Measurements from ENCODE around the gene C1orf74.
"Not testable (repeated sequence)": the region's sequence is repeated elsewhere in the genome, so short reads cannot be mapped to it uniquely, and the experiment has no call there.

The C1orf74 gene

DNA sequence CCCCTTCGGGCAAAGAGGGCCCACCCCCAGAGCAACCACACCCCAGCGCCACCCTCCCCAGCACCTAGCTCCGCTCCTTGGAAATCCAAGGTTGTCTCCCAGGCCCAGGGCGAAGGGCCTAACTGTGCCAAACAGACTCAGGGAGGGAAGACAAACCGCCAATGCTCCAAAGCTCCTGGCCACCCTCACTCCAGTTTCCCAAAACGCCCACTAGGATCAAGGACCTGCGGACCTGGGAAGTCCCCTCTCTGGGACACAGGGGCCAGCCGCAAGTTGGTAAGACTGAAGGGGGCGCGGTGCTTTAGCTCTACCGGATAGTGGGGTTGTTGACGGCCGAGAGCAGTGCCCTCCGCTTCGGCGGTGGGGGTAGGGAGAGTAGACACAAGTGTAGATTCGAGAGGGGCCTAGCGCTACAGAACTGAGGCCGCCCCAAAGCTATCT lies 21.0 kb upstream of the C1orf74 start:
- no peak for DNase-seq

DNA sequence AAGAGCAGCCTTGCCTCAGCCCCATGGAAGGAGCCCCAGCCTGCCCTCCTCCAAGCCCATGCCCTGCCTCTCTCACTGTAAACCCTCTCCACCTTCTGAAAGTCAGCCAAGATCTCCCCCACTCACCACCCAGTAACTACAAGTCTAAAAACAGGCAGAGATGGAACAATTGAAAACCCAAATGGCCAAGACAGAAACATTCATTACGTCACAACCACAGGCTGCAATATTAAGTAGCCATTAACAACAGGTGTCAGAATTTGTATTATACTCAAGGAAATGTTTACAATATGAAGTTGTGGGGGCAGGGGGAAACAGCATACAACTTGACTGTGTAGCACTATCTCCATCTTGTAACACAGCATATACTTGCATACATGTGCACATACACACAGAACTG lies 19.2 kb upstream of the C1orf74 start:
- no peak for DNase-seq

DNA sequence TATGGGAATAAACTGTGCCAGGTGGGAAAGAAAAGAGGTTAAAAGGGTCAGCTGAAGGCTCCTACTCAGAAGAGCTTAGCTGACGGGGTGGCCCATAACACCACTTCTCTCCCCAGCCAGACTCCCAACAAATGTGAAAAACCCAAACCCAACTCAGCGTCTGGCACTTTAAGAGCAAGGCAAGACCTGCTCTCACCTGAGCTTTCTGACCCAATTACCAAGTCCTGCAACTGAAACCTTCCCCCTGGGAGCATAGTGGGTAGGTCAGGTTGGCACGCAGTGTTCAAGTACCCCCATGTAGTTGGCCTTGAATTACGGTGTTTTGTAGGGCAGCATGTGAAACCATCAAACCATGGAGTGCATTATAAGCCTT lies 18.4 kb upstream of the C1orf74 start:
- DNase-seq: no peak

DNA sequence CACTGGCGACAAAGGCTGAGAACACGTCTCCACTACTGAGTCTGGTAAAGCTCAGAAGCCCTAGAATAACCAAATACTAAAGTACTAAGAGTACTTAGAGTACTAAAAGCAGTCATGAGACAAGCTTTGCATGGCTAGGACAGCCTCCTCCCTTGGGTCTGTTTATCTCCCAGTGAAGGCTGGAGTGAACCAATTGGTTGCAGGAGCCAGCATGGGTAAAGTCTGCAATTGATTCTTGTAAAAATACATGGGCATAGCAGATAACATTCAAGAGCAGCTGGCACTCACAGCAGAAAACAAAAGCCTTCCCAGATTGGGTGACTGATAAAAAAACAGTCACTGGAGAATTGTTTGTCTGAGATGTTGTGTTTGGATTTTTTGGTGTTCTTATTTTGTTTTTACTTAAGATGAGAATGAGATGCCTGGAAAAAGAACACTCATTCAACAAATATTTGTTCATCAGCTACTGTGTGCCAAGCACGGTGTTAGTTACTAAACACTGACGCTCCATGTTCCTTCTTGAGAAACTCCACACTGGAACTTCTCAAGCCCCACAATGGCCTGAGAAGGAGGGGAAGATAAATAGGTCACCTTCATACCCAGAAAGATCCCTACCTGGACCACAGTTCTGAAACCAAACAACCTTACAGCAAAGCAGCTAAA lies 17.9 kb upstream of the C1orf74 start:
- DNase-seq: no peak

DNA sequence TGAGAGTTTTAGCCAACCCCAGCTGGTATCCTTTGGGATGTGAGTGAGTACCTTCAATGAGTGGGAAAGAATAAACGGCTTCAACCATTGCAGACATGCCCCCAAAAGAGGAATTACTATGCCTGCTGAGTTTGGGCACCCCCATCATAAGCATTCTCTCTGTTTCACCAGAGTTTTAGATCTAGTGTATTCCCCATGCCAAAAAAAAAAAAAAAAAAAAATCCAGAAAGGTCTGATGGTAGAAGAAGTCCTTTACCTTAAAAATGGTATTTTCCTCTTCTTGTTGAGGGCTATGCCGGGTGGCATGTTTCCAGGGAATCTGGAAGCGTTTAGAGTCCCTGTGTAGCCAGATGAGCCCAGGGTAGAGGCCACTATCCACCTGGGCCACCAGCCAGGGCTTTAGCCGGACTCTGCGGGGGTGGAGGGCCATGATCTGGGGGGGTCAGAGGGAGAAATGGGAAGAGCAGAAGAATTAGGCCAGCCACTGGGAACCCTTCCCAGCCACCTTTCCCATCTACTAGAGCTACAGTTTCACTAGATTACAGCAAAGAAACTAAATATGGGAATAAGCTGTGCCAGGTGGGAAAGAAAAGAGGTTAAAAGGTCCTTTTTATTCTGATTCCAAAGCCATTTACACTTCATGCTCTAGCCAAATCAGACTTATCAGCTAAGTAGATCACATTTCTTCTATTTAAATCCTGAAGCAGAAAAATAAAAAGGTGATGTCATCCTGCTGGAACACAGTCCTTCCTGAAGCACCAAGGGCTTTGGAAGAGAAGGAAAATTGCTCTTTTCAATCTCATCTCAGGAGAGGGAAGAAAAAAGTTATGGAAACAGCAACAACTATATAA lies 16.9 kb upstream of the C1orf74 start:
- DNase-seq: no peak

DNA sequence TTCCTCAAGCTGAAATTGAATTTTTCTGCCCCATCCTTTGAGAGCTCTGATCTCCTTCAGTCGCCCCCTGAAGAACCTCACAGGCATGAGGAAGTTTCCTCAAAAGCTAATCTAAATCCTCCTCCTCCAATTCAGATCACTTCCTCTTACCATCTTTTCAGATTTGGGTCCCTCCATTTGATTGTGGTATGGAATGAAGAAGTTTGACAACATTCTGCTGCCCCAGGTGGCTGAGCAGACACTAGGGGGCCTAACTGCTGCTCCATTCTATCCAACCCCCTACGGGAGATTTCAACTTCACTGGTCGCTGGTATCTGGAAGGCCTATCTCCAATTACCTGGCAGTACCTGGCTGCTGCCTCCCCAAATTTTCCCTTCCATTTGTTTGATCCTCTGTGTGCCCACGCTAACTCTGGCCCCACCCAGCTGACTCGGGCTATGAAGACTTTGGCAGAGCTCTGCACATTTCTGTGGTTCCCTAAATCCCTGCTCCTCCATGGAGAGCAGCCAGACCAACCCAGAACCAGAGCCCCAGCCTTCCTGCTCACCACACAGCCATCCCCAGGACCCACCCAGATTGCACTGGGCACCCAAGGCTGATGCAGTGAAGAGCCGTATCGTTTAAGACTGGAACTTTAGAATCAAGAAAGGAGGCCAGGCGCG lies 13.8 kb upstream of the C1orf74 start:
- DNase-seq: no peak

DNA sequence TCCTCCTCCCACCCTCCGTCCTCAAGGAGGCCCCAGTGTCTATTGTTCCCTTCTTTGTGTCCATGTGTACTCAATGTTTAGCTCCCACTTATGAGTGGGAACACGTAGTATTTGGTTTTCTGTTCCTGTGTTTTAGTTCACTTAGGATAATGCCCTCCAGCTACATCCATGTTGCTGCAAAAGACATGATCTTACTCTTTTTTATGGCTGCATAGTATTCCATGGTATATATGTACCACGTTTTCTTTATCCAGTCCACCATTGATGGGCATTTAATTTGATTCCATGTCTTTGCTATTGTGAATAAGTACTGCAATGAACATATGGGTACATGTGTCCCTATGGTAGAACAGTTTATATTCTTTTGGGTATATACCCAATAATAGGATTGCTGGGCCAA lies 9.4 kb upstream of the C1orf74 start:
- not testable (repeated sequence) for DNase-seq

DNA sequence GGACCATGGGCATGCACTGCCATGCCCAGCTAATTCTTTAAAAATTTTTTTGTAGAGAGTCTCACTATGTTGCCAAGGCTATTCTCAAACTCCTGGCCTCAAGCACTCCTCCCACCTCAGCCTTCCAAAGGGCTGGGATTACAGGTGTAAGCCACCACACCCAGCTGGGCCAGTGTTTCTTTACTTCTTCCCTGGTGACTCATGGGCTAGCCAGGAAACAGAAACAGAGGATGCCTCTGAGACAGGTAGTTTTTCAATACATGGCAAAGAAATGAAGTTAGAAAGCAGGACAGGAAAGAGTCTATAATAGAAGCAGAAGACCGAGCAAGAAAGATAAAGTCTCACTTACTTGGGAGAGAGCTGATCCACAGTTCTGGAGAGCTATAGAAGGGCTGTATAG lies 7.6 kb upstream of the C1orf74 start:
- no peak for DNase-seq

DNA sequence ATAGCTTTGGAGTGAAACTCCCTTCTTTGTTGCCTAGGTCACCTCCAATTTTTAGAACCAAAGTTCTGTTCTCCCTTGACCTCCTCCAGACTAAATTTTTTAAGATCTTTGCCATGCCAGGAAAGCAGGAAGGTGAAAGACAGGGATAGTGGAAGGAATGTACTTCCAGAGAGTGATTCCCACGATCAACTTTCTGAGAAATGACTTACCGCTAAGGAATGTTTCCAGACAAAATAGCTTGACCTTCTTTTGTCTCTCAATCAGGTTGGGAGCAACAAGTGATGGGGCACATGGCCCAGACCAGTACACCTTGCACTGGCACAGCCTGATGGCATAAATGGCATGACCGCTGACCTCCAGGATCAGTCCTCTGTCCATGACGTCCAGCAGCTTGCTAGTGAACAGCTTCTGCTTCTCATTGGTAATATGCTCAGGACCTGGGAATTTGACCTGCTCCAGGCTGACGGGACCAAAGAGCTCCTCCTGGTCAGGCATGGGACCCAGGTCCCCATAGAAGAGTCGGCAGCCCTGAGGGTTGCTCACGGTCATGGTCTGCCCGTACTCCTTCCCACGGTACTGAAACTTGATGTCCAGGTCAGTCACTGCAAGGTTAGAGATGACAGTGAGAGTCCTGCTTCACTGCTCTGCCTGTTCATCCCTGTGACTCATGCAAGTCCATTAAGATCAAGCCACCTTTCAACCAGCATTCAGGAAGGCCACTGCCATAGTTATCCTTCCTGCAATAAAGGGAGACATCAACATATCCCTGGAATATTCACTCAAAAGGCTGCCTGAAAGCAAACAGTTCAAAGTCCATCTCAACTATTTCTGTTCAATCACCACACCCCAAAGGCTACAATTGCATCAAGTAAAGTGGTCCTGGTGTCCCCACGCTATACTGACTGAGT lies 6.2 kb upstream of the C1orf74 start:
- no peak for DNase-seq

DNA sequence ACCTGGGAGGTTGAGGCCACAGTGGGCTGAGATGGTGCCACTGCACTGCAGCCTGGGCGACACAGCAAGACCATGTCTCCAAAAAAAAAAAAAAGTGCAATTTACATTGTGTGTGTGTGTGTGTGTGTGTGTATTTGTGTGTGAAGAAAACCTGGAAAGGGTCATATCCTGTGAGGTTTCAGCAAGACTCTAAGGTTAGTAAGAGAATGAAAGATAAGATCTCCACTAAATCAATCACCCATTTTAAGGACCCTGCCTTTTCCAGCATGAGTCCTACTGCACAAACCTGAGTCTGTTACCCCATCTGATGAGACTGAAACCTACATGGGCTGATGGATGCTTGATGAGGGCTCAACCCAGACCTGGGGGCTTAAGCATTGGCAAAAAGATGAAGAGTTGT lies 4.9 kb upstream of the C1orf74 start:
- no peak for DNase-seq

DNA sequence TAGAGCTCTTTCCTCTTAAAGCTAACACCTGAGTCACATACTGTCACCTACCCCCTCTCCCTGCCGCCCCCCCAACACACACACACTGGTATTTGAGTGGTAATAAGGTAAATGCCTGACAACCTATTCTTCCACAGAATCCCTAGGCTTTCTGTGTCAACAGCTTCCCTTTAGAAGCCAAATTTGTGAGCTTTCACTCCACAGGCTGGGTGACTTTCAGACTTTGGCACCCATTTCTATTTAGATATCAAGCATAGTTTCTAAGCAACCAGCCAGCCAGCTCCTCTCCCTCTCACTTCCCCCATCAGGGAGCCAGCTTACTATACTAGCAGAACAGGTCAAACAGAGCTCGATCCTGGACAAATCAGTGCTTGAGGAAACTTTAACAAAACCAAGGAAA lies 3.2 kb upstream of the C1orf74 start:
- no peak for DNase-seq

DNA sequence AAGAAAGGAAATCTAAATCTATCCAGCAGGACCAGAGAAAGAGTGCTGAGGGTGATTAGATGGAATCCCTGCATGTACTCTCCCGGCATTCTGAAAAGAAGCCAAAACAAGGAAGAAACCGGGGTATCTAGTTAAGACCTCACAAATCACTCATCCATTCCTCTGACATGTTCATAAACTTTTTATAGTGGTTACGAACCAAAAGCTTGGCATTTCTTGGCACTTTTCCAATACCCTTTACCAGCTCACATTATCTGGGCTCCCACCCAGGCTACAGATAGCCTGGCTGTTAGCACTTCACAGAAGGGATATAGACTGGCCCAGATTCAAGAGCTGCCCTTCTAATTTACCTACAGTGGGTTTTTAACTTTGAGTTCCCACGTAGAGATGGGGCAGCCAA lies 1.8 kb upstream of the C1orf74 start:
- DNase-seq: no peak

DNA sequence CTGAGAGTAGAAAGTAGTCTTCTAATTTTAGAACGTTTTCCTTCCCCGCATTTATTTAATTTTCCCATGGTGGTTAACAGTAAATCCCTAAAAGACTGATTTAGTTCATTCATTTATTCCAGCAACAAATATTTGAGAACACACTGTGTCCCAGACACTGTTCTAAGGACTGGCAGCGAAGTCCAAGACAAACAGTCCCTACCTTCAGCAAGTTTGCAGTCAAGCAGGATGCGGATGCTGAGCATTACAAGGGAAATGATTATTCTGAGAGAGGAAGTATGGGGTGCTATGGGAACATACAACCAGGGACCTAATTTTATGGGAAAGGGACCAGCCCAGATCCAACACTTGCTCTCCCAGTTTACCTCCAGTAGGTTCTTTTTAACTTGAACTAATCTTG lies 1.2 kb upstream of the C1orf74 start:
- DNase-seq: no peak

DNA sequence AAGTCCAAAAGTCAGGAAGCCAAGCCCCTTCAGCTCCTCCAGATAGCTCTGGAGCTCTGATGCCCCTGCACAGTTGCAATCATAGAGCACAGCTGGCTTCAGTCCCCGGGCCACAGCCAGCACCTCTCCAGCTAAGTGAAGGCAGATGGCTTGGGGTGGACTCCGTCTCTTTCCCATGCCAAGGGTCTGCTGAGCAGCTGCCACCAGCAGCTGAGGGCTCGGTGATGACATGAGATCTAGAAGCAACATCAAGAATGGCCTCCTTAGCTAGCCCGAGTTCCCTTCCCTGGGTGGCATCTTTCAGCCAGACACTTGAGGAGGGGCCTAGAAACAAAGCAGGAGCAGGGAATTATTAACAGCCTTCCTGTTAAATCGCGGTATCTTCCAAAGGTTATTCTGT lies 973 bp downstream of the C1orf74 start:
- DNase-seq: no peak

DNA sequence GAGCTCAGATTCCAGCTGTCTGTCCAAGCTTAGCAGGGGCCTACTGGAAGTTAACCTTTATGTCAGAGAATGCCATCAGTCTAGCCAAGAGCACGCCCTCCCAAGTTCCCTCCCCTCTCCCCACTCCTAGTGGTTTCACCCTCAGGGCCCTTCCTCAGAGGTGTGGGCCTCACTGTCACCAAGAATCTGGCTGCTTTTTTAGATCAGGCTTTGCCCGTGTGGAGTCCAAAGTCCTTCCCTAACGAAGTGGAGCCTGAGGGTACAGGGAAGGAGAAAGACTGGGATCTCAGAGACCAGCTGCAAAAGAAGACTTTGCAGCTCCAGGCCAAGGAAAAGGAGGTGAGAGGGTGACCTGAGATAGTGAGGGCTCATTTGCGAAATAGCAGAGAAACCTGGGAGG lies 4.1 kb downstream of the C1orf74 start:
- DNase-seq: no peak

DNA sequence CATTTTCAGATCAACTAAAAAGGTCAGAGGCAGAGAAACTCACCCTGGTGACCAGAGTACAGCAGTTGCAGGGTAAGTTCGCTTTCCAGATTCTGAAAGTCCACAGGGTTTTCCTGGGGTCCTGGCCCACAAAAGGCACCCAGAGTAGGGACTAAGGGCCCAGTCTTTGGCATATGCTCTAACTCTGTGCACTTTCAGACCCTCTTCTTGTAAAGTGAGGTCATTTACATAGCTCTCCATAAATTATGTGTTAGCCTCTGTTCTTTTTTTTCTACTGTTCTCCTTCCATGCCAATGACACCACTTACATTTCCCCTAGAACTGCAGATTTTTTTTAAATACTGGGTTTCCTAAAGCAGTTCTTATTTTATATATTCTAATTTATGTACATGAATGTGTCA lies 6.3 kb downstream of the C1orf74 start:
- no peak for DNase-seq

DNA sequence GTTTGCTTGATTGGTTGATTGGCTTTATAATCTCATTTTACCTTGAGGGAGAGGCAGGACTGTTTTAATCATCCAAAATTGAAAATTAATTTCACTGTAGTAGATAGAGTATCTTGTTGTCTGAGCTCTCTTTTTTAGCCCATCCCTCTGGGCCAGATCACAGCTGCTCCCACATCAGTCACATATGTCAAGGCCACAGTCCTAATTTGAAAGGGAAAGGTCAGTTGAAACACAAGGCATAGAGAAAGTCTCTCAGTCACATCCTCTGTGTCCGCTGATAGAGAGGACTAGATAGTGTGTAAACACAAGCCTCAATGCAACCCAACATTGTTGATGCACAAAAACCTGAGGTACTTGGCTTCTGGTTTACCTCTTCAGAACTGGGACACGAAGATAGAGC lies 6.8 kb downstream of the C1orf74 start:
- DNase-seq: no peak

DNA sequence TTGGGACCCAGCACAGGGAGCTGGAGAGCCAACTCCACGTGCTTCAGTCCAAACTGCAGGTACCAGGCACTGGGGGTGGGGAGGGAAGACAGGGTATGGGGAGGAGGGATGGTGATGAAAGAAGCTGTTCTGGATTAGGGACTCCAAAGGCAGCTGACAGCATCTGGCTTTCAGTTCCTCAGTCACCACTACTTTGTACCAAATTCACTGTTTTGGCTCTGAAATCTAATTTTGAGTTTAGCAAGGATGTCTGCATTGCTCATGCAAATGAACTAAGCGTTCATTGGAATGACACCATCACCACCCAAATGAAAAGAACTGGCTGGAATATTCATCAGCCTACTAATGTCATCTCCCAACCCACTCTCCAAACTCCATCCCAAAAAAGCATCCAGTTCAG lies 8.7 kb downstream of the C1orf74 start:
- no peak for DNase-seq

DNA sequence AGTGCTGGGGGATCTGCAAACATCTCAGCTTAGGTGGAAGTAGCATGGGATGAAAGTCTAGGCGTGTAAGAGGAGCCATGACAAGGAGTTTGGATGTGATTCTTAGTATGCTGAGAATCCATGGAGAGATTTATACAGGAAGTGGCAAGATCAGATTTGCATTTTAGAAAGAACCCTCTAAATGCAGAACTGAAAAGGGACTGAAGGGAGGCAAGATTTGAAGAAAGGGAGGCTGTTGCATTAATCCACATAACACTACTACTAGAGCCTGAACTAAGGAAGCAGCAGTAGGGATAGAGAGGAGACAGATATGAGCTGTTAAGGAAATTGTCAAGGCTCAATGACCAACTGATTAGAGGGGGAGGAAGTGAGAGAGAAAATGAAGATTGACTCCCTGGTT lies 9.8 kb downstream of the C1orf74 start:
- no peak for DNase-seq

DNA sequence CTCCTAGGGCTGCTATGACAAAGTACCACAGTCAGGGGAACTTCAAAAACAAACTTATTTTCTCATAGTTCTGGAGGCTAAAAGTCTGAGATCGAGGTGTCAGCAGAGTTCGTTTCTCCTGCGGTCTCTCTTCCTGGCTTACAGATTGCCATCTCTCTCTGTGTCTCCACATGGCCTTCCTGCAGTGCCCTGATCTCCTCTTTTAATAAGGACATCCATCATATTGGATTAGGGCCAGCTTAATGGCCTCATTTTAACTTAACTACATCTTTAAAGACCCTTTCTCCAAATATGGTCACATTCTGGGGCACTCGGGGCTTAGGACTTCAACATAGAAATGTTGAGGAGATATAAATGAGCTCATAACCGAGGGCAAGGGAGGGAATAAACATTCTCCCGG lies 12.2 kb downstream of the C1orf74 start:
- no peak for DNase-seq

DNA sequence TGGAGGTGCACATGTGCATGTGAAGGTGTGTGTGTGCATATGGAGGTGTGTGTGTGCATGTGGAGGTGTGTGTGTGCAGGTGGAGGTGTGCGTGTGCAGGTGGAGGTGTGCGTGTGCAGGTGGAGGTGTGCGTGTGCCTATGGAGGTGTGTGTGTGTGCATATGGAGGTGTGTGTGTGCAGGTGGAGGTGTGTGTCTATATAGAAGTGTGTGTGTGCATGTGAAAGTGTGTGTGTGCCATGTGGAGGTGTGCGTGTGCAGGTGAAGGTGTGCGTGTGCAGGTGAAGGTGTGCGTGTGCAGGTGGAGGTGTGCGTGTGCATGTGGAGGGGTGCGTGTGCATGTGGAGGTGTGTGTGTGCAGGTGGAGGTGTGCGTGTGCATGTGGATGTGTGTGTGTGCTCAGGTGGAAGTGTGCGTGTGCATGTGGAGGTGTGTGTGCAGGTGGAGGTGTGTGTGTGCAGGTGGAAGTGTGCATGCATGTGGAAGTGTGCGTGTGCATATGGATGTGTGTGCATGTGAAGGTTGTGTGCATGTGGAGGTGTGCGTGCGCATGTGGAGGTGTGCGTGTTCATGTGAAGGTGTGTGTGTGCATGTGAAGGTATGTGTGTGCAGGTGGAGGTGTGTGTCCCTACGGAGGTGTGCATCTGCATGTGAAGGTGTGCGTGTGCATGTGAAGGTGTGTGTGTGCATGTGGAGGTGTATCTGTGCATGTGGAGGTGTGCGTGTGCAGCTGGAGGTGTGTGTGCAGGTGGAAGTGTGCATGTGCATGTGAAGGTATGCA lies 13.5 kb downstream of the C1orf74 start:
- no peak for DNase-seq

DNA sequence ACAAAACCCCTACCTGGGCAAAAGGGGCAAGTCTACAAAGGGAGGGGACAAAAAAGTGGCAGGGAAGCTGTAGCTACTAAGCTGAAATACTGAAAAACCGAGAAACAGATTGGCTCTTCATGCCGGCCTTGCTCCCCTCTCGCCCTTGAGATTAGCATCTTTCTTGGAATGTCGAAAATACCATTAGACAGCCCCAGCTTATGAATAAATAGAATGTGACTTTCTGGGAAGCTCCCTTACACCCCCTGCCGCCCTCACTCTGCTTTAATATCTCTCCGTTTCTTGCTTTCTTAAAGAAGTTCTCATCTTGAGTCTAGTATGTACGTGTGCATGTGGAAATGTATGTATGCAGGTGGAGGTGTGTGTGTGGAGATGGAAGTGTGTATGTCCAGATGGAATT lies 14.4 kb downstream of the C1orf74 start:
- DNase-seq: no peak

Measured in activated T-cell treated with anti-CD3 and anti-CD28 coated beads, Interleukin-2, amount 50 U/mL, for 1 hour (primary cell).